HL-60/S4 treated with phorbol 12-myristate 13-acetate at 8.2 ng/mL for 4 days and 3 days (cell line): Measurements from ENCODE around the gene BAMBI.

ENCODE experiments used
- in situ Hi-C: fragments of 300-500 bp; cut with MboI; formaldehyde crosslinking; loops from 2 replicates; pipeline ENCODE4 v1.15.0; 2022; ENCODE audit warnings: low sequenced_read_pairs

Gene BAMBI

DNA sequence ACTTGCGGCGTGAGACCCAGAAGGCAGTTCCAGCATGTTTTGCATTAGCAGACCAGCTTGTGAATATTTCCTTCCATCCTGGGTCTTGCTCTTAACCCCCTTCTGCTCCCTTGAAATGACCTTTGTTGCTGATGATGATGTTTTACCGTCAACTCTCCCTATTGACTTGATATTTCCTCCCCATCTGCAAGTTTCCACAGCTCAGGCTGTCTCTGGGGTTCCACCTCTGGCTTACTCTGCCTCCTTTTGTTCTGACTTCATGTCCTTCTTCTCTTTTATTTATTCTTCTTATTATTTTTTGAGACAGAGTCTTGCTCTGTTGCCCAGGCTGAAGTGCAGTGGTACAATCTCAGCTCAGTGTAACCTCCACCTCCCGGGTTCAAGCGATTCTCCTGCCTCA, 17.2 kb downstream of the BAMBI start:
- in situ Hi-C loops = no loop called here

DNA sequence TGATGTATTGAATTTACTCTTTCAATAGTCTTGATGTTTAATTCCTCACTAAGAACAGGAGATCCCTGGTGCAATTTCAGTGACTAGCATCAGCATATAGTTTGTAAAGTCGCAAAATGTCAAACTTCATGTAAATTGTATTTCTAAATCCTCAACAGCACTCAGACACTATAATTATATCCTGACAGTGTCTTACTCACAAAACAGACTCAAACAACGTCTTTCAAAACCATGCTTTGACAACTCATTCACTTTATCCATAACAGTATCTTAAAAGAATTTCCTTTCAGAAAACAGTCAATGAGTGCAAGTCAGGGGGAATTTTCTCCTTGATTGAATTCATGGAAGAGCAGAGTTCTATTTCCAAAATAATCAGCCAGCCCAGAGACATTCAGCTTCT, 20.8 kb downstream of the BAMBI start:
- in situ Hi-C loops = no loop called here

DNA sequence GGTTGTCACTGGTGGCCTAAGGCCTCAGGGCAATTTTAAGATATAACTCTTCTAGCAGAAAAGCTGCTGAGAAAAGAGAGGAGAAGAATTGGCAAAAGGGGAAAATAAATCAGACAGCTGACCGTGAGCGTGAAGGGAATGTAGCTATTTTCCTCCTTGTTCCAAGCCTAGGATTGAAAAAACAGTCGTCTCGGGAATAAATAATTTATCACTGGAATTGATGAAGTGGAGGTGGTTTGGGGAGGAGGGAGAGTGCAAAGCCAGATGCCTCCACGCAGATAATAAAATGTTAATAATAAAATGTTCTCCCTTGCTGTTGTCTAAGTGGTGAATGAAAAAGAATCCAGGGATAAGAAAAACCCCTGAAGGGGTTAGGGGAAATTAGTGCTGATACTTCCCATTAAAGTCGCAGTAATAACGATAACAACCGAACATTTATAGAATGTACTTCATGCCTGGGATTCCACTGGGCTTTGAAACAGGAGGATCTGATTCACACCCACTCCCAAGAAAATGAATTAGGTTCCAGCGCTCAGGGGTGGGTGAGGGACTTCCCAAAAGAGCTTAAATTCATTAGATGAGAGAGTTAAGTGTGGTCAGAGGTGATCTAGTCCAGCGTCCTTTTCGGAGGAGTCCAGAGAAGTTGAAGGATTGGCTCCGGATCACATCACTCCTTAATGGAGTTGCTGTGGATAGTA, 27.3 kb downstream of the BAMBI start:
- in situ Hi-C loops = no loop called here

DNA sequence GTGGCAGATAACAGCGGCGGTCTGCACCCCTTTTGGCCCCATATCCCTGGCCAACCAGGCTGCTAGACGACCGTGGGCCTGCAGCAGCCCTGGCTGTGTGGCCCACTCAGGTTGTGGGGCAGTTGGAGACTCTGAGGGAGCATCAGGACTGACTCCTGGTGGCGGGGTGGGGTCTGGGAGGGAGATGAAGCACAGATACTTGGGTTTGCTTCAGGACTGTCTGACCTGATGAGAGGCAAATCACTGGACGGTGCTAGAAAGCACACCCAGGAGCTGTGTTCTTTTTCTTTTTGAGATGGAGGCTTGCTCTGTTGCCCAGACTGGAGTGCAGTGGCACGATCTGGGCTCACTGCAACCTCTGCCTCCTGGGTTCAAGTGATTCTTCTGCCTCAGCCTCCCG, 28.2 kb downstream of the BAMBI start:
- in situ Hi-C loops = no loop called here

DNA sequence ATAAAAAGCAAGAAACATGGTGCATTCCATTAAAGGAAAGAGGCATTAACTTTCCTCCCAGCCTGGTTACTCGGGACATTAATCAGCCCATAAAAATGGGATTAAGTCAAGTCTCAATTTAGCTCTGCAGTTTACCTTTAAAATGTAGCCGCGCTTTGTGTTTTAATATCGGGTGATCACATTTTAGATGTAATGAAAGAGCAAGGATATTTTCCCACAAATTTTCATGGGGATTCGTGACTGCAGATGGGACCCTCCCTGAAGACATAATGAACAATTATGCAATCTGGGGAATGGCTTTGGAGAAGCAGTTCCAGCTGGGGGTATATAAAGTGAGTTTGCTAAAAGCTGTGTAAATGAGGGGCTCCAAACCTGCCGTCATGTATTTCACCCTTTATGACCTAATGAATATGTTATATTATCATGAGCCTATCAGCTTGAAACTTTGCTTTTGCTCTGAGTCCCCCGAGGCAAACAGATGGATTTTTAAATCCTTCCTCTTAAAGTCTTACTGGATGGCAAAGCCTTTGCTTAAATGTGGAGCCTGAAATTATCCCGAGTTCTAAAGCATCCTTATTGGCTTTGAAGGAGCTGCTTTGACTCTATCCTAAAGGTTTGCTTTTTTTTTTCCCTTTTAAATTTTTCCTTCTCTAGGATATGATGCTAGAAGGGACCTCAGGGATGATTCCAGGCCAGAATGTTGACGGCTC, 31.8 kb downstream of the BAMBI start:
- in situ Hi-C loops = no loop called here

DNA sequence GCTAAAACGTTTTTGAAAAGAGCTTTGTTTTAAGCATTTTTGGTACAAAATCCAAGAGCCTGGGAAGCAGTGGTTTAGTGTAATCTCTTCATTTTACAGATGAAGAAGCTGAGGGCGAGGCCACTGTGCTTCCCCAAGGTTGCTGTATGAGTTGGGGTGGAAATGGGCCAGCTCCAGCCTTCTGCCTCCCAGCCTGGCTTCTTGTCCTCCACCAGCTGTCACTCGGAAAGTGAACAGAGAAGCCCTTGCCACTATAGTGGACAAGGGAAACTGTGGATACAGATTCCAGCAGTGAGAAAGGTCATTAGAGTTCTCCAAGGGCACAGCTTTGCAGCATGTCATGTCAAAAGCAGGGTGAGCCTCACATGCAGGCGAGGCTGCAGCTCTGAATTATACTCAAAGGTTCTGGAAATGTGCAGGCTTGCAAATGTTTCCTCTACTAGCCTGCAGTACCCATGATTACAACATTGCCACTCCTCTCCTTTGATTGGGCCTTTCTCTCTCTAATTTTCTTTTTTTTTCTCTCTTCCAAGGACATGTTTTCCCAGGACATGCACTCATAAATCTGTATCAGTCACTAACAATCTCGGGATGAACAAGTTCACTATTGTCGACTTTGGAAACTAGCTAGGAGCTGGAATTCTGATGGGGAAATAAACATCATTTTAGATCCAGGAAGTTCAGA, 33.0 kb downstream of the BAMBI start:
- in situ Hi-C loops = no loop called here

DNA sequence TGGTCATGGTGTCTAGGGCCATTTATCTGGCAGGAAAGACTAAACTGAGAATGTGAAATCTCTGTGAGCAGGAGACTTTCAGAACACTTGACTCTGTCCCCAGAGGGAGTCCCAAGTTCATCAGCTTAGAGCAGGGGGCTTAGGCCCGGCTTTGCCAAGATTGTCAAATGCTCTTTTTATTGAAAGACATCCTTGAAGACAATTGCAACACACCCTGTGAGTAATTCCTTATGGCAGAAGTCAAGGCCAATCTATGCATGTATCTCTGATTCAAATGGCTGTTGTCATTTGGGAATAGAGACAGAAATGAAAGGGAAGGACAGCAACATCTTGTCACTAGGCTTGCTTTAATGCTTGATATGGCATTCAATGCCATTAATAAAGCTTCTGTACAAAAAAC, 33.7 kb downstream of the BAMBI start:
- in situ Hi-C loops = no loop called here

DNA sequence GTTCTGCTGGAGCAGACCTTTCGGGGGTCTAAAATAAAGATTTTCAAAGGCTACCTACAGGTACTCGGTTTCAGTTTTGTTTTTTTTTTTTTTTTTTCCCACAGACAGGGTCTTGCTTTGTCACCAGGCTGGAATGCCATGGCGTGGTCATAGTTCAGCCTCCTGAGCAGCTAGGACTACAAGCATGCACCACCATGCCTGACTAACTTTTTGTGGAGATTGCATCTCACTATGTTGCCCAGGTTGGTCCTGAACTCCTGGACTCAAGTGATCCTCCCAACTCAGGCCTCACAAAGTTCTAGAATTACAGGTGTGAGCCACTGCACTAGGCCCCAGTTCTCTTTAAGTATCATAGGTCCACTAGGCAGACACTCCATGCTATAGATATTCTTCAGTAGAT, 34.5 kb downstream of the BAMBI start:
- in situ Hi-C loops = no loop called here

DNA sequence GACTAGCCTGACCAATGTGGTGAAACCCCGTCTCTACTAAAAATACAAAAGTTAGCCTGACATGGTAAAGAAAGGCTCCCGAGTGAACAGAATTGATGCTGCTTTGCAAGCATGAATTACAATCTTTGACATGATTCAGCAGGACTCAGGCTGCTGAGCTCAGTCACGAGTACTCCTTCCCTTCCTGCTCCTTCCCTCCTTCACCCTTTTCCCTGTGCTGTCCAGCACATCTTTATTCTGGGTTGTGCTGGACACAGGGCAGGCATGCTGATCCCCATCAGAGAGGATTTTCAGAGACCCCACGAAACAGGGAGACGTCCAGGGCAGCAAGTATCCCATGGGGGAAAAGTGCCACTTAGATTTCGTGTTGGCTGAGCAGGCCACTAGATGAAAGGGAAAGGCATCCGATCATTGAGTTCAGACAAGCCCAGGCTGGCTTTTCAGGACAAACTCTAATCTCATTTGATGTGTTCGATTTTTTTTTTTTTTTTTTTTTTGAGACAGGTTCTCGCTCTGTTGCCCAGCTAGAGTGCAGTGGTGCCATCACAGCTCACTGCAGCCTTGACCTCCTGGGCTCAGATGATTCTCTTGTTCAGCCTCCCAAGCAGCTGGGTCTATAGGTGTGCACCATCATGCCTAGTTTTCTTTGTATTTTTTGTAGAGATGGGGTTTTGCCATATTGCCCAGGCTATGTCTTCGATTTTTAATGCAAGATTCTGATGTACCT, 36.5 kb downstream of the BAMBI start:
- in situ Hi-C loops = no loop called here

DNA sequence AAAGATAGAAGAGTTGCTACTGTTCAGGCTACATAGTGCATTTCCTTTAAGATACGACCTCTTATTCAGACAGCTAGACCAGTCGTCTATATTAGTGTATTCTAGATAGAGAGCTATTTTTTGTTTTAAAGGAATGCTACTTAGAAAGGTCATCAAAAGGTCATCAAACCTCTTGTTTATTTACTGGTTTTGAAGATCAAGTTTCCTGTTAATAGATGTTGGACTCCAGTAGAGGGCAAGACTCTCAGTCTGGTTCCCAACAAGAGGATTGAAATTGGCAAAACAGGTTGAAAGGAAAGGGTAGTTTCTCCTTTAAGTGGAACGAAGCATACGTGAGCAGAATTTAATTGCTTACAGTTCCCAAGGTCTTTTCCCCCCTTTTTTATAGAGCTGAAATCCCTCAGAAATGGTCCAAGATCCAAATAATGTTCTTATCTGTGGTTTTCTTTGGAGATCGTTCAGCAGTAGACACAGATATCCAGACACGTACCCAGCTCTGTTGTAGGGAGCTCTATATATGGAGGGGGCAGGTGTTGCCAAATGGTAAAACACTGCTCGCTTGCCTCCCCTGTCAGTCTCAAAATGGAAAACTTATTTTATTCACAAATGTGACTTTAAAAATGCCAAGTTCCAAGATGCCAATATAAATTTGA, 37.2 kb downstream of the BAMBI start:
- in situ Hi-C loops = no loop called here

DNA sequence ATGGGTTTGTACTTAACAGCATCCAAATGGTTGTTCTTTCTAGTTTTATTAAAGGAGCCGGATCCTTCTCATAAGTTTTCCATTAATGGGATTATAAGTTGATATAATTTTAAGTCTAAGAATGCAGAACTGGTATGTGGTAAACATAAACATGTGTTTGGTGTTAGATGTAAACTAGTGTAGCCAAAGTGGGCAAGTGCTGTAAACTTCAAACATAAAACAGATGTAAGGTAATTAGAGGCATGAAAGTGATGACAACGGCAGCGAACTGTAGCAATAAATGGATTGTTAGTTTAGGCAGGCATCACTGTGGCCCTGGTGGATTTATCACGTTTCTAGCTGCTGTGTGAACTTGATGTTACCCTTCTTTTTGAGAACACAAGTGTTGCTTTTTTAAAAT, 37.9 kb downstream of the BAMBI start:
- in situ Hi-C loops = no loop called here

DNA sequence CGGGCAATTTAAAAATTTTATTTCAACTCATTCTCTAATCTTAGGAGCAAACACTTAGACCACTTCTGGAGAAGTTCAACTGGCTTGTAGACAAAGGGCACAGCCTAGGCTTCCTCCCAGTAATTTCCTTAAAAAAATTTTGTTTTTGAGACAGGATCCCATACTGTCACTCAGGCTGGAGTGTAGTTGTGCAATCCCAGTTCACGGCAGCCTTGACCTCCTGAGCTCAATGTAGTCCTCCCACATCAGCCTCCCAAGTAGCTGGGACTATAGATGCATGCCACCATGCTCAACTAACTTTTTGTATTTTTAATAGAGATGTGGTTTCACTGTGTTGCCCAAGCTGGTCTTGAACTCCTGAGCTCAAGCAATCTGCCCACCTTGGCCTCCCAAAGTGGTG, 38.4 kb downstream of the BAMBI start:
- in situ Hi-C loops = no loop called here

DNA sequence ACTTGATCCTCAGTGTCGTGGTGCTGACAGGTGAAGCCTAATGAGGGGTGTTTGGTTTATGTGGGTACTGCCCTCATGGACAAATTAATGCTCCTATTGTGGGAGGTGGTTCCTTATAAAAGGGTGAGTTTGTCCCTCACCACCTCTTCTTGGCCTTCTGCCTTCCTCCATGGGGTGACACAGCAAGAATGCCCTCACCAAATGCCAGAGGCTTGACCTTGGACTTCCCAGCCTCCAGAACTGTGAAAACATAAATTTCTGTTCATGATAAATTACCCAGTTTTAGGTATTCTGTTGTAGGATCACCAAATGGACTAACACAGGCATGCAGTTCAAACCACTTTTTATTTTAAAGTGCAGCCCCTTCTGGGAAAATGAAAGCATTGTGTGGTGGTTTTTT, 39.4 kb downstream of the BAMBI start:
- in situ Hi-C loops = no loop called here

DNA sequence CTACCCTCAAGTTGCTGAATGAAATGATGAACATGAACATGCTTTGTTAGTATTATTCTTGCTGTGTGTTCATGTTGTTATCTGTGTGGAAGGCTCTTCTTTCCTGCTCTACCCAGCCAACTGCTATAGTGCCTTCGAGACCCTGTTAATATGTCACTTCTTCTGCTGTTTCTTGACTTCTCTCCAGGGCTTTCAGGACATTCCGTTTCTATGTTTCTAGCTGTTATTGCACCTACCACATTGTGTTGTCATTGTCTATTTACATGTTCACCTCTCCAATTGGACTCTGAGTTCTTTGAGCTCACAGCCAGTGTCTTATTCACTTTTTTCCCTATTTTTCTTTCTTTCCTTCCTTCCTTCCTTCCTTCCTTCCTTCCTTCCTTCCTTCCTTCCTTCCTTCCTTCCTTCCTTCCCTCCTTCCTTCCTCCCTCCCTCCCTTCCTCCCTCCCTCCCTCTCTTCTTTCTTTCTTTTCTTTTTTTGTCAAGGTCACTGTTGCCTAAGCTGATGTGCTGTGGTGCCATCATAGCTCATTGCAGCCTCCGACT, 40.4 kb downstream of the BAMBI start:
- in situ Hi-C loops = no loop called here

DNA sequence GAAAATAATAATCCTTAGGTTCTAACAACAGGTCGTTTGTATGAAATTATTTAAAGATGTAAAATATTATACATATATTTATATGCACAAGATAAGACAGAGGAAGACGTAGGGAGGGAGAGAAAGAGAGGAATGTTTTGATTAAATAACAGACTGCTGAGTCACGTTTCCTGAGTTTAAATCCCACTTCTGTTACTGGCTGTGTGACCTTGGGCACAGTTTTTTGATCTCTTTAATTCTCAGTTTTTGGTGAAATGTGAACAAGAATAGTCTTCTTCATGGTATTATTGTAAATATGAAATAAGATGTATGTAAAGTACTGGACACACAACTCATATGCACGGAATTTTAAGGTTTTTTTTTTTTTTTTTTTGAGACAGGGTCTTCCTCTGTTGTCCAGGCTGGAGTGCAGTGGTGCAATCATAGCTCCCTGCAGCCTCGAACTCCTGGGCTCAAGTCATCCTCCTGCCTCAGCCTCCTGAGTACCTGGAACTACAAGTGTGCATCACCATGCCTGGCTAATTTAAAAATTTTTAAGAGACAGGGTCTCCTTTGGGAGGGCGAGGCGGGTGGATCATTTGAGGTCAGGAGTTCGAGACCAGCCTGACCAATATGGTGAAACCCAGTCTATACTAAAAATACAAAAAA, 42.6 kb downstream of the BAMBI start:
- in situ Hi-C loops = no loop called here

DNA sequence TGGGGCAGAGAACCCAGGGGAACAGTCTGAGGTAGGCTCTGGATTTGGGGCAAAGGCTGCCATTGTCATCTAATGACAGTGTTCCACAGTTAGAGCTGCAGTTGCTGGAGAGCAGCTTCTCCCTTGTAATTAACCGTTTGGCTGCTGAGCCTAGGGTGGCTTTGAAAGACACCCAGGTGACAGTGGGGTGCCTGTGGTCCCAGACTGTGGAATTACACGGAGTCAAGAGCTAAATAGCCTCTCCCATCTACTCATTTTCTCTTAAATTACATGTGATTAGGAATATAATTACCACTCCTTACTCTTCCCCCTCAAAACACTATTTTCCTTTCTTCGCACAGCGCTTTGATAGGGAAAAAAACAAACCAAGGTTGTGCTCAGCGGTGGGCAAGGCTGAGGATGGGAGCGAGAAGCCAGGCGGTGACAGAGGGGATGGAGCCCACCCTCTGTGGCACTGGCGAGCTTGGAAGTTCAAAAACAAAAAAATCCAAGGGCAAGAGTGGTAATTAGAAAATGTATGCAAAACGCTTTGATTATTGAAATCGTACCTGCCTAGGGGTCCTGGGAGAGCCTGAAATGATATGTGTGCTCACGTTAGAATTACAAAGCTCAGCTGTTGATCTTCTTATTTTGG, 44.1 kb downstream of the BAMBI start:
- in situ Hi-C loops = no loop called here

DNA sequence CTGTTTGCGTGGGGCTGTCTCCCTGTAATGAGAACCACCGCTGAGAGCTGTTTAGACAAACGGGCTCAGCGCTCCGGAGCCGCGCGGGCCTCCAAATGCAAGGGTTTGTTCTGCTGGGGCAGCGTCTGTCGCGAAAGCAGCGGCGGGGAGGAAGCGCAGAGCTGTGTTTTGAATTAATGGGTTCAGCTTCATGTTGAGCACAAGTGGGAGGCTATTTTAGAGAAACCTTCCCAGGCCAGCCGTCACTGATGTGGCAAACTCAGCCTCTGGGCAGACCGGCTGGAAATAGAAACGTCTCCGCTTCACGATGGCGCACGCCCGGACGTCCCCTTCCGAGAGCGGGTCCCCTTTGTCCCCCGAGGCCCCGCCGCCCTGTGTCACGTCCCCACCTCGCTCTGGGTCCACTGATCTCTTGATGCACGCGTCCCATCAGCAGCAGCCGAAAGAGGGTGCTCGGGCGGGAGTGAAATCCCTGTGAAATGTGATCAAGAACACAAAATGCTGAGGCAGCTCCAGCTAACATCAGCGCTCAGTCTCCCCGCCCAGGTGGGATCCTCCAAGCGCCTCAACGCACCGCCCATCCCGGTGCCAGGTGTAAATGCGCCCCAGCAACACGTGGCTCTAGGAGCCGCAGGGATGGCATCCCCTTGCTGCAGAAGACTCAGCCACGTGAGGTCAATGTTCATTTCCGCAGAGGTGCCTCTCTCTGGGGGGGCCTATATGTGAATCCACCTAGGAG, 44.9 kb downstream of the BAMBI start:
- in situ Hi-C loops = no loop called here

DNA sequence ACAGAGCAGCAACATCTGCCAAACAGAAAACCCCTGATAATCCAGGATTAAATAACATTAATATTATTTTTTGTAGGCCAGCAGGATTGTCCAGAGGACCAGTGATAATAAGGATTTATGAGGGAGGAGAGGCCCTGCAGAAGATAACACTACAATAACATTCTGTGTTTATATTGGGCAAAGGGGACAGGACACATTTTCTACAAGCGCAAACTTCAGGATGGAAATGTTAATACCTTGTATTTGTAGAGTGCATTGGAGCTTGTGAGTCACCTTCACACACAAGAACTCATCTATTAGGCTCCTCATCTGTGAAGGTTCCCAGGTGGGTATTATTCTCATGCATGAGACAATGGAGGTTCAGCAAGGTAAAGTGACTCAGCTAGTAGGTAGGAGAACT, 51.0 kb downstream of the BAMBI start:
- in situ Hi-C loops = no loop called here
